HG03565 (cell line): ENCODE measurements around the gene SLC4A9.
A peak's percentile ranks its signal among the peaks of the same experiment; 100 is the strongest.

Experiments used
- ATAC-seq: cut with Tn5 transposase; IDR thresholded peaks from one replicate; pipeline ENCODE4 v1.9.1; 2021; ENCODE audit warnings: mild to moderate bottlenecking, moderate library complexity; ENCODE audit not compliant: unreplicated experiment

The SLC4A9 gene

GRCh38 chr5:140360681-140361479 lies 886 bp downstream of the SLC4A9 start:
- ATAC-seq: no peak

GRCh38 chr5:140361901-140362300 lies 1.9 kb downstream of the SLC4A9 start:
- no peak for ATAC-seq

- ATAC-seq: no peak
Observed at GRCh38 chr5:140362311-140362710, 2.3 kb downstream of the SLC4A9 start.

GRCh38 chr5:140362875-140363630 lies 3.1 kb downstream of the SLC4A9 start:
- ATAC-seq: peak; percentile 92

GRCh38 chr5:140363631-140364471 lies 3.9 kb downstream of the SLC4A9 start:
- no peak for ATAC-seq

GRCh38 chr5:140364472-140364765 lies 4.4 kb downstream of the SLC4A9 start:
- no peak for ATAC-seq

- no peak for ATAC-seq
Observed at GRCh38 chr5:140365282-140365681, 5.3 kb downstream of the SLC4A9 start.

GRCh38 chr5:140365941-140366340 lies 5.9 kb downstream of the SLC4A9 start:
- ATAC-seq: no peak

GRCh38 chr5:140366589-140367255 lies 6.7 kb downstream of the SLC4A9 start:
- ATAC-seq: no peak

GRCh38 chr5:140367256-140368013 lies 7.4 kb downstream of the SLC4A9 start:
- no peak for ATAC-seq

- no peak for ATAC-seq
Observed at GRCh38 chr5:140371356-140372151, 11.6 kb downstream of the SLC4A9 start.

- ATAC-seq: no peak
Observed at GRCh38 chr5:140372971-140373487, 13.0 kb downstream of the SLC4A9 start.

GRCh38 chr5:140381351-140381750 lies 21.4 kb downstream of the SLC4A9 start:
- no peak for ATAC-seq

GRCh38 chr5:140381972-140382371 lies 22.0 kb downstream of the SLC4A9 start:
- ATAC-seq: no peak

GRCh38 chr5:140382866-140383265 lies 22.9 kb downstream of the SLC4A9 start:
- ATAC-seq: no peak

GRCh38 chr5:140383300-140383699 lies 23.3 kb downstream of the SLC4A9 start:
- no peak for ATAC-seq

- no peak for ATAC-seq
Observed at GRCh38 chr5:140388052-140388451, 28.1 kb downstream of the SLC4A9 start.

- ATAC-seq: no peak
Observed at GRCh38 chr5:140391312-140391711, 31.3 kb downstream of the SLC4A9 start.

- ATAC-seq: no peak
Observed at GRCh38 chr5:140391732-140392131, 31.7 kb downstream of the SLC4A9 start.
